Muscle layer of colon (tissue), 2 donors: Measurements from ENCODE around the gene ADCY10.
"Not testable (repeated sequence)": the region's sequence is repeated elsewhere in the genome, so short reads cannot be mapped to it uniquely, and the experiment has no call there.

Experiments
- H3K27ac ChIP-seq: one replicate; pipeline ENCODE4 v1.7.0; 2013; ENCODE audit warnings: low read depth, mild to moderate bottlenecking, low read length, moderate library complexity
- H3K27me3 ChIP-seq, 2 donors: one replicate each; pipeline ENCODE4 v1.7.0; 2013; ENCODE audit warnings: low read length in 2 of 2, mild to moderate bottlenecking in 2 of 2; ENCODE audit not compliant: insufficient read depth in 2 of 2, control insufficient read depth in 1 of 2
- H3K36me3 ChIP-seq: one replicate; pipeline ENCODE4 v1.7.0; 2013; ENCODE audit warnings: mild to moderate bottlenecking, low read length; ENCODE audit not compliant: insufficient read depth
- H3K4me1 ChIP-seq: one replicate; pipeline ENCODE4 v1.7.0; 2013; ENCODE audit warnings: mild to moderate bottlenecking, low read length; ENCODE audit not compliant: insufficient read depth
- H3K4me3 ChIP-seq, 2 donors: one replicate each; pipeline ENCODE4 v1.7.0; 2013; ENCODE audit warnings: low read length in 2 of 2, low read depth in 1 of 2, mild to moderate bottlenecking in 1 of 2, moderate library complexity in 1 of 2
- H3K9ac ChIP-seq: one replicate; pipeline ENCODE4 v1.7.0; 2013; ENCODE audit warnings: low read length
- H3K9me3 ChIP-seq: one replicate; pipeline ENCODE4 v1.7.0; 2013; ENCODE audit warnings: mild to moderate bottlenecking, low read length
- donor health status: abdominal sarcoma.
- donor health status: Adenocarcinoma of cecum.

Gene ADCY10

DNA sequence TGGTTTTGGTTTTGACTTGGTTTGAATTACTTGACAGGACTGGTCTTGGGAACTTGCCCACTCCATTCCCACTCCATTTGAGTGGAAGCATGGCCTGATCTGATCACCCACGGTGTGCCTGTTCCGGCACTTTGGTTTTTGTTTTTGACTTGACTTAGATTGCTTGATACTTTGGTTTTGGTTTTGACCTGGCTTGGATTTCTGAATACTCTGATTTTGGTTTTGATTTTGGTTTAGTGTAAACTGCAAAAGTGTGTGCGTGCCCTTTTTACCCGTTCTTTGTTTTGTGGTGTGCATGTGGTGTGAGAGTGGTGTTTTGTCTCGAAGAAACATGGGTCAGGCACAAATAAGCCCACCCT, 50.0 kb downstream of the ADCY10 start:
- Histone ChIP-seq H3K36me3 (no peaks in the 10 kb centered on the region), H3K9ac (no peak overlapping the region), H3K4me1 (no peaks in the 10 kb centered on the region), H3K27ac (no peak overlapping the region), H3K9me3 (no peaks in the 10 kb centered on the region), H3K27me3 (no peaks in the 10 kb centered on the region), H3K4me3 (no peak overlapping the region)

DNA sequence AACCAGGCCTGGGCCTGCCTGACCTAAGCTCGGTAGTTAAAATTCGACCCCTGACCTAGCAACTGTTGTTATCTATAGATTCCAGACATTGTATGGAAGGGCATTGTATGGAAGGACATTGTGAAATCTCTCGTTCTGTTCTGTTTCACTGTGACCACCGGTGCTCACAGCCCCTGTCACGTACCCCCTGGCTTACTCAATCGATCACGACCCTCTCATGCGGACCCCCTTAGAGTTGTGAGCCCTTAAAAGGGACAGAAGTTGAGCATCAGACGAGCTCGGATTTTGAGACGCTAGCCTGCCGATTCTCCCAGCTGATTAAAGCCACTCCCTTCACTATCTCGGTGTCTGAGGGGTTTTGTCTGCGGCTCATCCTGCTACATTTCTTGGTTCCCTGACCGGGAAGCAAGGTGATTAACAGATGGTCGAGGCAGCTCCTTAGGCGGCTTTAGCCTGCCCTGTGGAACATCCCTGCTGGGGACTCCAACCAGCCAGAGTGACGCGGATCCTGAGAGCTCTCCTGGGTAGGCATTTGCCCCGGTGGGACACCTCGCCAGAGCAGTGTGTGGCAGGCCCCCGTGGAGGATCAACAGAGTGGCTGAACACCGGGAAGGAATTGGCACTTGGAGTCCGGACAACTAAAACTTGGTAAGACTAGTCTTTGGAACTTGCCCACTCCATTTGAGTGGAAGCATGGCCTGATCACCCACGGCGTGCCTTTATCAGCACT, 50.6 kb downstream of the ADCY10 start:
- H3K9me3 ChIP-seq, H3K27me3 ChIP-seq, H3K4me3 ChIP-seq: not testable (repeated sequence)

DNA sequence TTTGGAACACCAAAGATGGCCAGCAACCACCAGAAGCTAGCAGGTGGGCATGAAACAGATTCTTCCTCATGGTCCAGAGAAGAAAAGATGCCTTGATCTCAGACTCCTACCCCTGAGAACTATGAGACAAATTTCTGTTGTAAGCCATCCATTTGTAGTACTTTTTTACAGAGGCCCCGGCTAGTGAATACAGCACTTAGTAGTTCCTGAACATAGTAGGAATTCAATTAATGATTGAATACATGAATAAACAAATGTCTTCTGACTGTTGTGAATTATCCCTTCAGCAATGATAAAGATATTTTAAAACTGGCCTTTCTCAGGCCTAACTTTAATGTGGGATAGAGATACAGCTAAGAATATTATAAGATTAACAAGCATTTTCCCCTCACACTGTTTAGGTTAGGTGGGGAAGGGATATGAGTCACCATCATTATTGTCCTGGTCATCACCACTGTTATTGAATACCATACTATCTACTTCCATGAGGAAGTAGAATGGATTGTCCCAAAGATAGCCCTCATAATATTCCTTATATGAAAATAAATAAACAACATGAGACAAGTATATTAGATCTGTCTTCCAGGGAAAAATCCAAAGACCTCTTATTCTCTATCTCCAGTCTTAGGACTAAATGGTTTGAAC, 51.4 kb downstream of the ADCY10 start:
- no peaks in the 10 kb centered on the region for H3K9me3 ChIP-seq
- no peaks in the 10 kb centered on the region for H3K36me3 ChIP-seq
- H3K27me3 ChIP-seq = no peaks in the 10 kb centered on the region
- no peak overlapping the region for H3K27ac ChIP-seq
- H3K9ac ChIP-seq = no peak overlapping the region
- H3K4me3 ChIP-seq = no peak overlapping the region
- no peaks in the 10 kb centered on the region for H3K4me1 ChIP-seq

More for the DNA sequence above, 50.6 kb downstream of the ADCY10 start:
- H3K9ac ChIP-seq, H3K4me1 ChIP-seq, H3K27ac ChIP-seq, H3K36me3 ChIP-seq: not testable (repeated sequence)

DNA sequence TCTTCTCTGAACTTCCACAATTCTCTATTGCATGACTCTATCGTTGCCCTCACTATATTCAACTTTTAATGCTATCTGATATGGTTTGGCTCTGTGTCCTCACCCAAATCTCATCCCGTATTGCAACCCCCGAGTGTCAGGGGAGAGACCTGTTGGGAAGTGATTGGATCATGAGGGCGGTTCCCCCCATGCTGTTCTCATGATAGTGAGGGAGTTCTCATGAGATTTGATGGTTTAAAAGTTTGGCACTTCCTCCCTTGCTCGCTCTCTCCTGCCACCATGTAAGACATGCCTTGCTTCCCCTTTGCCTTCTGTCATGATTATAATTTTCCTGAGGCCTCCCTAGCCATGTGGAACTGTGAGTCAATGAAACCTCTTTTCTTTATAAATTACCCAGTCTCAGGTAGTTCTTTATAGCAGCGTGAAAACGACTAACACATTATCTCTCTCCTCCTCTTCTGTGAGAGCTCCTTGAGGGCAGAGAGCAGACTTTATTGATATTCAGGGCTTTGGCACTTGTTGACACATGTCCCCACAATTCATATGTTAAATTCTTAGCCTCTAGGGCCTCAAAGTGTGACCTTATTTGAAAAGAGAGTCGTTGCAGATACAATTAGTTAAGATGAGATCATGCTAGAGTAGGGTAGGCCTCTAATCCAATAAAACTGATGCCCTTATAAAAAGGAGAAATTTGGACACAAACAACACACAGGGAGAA, 52.1 kb downstream of the ADCY10 start:
- Histone ChIP-seq H3K27ac (no peak overlapping the region), H3K9ac (no peak overlapping the region), H3K9me3 (no peaks in the 10 kb centered on the region), H3K4me3 (no peak overlapping the region), H3K36me3 (no peaks in the 10 kb centered on the region), H3K27me3 (no peaks in the 10 kb centered on the region), H3K4me1 (no peaks in the 10 kb centered on the region)

DNA sequence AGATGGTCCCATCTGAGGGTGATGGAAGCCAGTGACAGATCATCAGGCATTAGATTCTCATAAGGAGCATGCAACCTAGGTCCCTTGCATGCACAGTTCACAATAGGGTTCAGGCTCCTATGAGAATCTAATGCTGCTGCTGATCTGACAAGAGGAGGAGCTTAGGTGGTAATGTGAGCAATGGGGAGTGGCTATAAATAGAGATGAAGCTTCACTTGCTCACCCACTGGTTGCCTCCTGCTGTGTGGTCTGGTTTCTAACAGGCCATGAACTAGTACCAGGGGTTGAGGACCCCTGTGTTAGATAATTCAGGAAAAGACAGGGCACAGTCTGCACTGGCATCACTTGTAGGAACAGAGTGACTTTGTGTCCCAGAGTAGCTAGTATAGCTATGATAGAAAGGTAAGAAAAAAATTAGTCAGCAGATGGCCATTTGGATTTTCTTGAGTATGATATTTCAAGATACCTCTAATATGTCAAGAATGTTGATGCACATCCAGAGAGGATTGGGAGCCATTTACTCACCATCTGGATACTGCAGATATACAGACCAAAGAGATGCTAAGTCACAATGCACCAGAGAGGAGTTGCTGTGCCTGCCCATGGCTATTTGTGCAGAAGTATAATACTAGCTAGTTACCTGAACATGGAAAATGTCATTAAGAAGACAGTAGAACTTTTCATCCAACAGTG, 53.6 kb downstream of the ADCY10 start:
- Histone ChIP-seq H3K27ac (no peak overlapping the region), H3K4me3 (no peak overlapping the region), H3K9me3 (no peaks in the 10 kb centered on the region), H3K36me3 (no peaks in the 10 kb centered on the region), H3K9ac (no peak overlapping the region), H3K4me1 (no peaks in the 10 kb centered on the region), H3K27me3 (no peaks in the 10 kb centered on the region)

DNA sequence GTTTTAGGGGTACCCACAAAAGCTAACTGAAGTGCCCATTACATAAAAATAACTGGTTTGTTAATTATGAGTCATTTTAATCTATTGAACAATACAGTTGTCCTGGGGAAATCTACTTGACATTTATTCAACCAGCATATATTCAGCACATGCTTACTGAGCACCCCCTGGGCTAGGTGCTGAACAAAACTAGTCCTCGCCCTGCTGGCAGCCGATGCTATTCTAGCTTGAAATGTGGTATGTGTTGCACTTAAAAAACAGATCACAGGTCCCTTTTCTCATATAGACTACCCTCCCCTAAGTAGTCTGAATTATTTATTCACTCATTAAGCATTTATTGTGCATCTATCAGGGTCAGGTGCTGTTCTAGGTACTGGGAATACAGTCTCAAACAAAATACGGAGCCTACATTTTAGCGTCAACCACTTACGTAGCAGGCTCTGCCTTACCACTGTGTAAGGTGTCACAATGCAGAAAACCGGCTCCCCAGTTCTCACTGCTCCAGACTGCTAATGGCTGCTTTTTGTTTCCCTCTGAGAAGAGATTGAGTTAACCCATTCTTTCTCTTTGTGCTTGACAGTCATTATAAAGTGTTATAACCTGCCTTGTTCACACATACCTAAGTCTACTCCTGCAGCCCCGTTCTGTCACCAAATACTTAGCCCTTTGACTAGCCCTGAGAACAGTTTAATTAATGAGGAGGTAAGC, 57.1 kb downstream of the ADCY10 start:
- Histone ChIP-seq H3K9ac (no peak overlapping the region), H3K9me3 (no peaks in the 10 kb centered on the region)

DNA sequence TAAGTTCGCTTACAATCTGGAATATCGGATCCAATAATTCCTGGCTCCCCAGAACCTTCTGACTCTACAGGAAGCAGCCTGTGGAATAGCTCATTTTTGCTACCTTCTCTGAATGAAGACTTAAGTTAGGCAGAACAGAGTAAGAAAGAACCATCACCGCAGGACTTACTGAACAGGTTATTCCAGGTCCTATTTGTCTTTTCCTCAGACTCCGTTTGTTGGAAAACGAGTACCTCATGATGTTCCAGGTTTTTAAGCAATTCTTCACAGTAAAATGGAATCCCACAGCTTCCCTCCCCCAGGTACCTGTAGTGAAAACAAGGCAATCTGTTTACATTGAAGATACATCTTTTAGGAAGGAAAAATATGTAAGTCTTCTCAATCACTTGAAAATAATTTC, 59.8 kb downstream of the ADCY10 start:
- no peaks in the 10 kb centered on the region for H3K36me3 ChIP-seq
- H3K4me3 ChIP-seq = no peak overlapping the region
- no peak overlapping the region for H3K27ac ChIP-seq
- no peaks in the 10 kb centered on the region for H3K9me3 ChIP-seq
- H3K27me3 ChIP-seq = no peaks in the 10 kb centered on the region
- H3K4me1 ChIP-seq = no peaks in the 10 kb centered on the region
- H3K9ac ChIP-seq = no peak overlapping the region

More for the DNA sequence above, 57.1 kb downstream of the ADCY10 start:
- Histone ChIP-seq H3K4me1 (no peaks in the 10 kb centered on the region), H3K4me3 (no peak overlapping the region), H3K27me3 (no peaks in the 10 kb centered on the region), H3K36me3 (no peaks in the 10 kb centered on the region), H3K27ac (no peak overlapping the region)

DNA sequence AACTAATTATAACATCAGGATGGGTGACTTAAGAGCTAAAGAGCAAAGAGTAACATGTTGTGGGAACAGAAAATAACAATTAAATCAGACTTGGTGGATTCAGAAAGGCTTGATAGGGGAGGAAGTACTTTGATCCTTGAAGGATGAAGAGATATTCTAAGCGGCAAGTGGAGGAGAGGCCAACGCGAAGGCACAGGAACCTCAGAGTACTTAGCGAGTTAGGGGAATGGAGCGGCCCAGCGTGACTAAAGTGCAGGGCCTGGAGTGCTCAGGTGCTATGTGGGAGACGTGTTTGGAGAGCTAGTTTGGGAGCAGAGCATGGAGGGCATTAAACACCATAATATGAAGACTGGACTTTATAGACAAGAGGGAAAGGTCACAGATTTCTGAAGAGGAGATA, 64.3 kb downstream of the ADCY10 start:
- Histone ChIP-seq H3K36me3 (no peaks in the 10 kb centered on the region), H3K27ac (no peak overlapping the region), H3K27me3 (no peaks in the 10 kb centered on the region), H3K4me3 (no peak overlapping the region), H3K9me3 (no peaks in the 10 kb centered on the region), H3K9ac (no peak overlapping the region), H3K4me1 (no peaks in the 10 kb centered on the region)

DNA sequence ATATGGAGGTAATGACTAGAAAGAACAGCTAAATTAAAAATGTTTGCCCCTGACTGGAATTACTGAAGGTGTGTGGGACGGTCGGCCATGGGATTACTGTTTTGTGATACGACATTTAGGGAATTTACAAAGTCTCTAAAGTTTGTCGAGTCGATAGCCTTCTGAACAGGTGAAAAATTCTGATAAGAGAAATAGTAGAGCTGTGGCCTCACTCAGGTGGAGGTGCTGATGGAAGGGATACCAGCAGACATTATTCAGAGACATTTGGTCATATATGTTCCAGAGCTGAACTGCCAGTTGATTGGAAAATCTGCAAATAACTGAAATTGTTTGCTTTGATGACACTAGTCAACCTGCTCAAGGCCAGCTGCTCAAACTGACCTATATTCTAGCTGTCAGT, 71.1 kb downstream of the ADCY10 start:
- no peak overlapping the region for H3K27ac ChIP-seq
- H3K4me3 ChIP-seq = no peak overlapping the region
- H3K27me3 ChIP-seq = no peaks in the 10 kb centered on the region
- H3K9me3 ChIP-seq = no peaks in the 10 kb centered on the region
- H3K4me1 ChIP-seq = no peaks in the 10 kb centered on the region
- no peak overlapping the region for H3K9ac ChIP-seq
- no peaks in the 10 kb centered on the region for H3K36me3 ChIP-seq

DNA sequence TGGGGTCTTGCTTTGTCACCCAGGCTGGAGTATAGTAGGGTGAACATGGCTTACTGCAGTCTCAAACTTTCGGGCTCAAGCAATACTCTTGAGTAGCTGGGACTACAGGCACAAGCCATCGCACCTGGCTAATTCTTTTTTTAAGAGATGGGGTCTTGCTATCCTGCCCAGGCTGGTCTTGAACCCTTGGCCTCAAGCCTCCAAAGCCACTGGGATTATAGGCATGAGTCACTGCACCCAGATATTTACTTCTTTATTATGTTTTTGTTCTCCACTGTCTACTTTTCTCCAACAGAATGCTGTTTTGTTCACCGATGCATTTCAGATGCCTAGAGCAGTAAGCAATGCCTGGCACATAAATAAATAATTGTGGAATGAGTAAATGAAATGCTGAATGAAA, 72.4 kb downstream of the ADCY10 start:
- H3K4me1 ChIP-seq = no peaks in the 10 kb centered on the region
- H3K9me3 ChIP-seq = no peaks in the 10 kb centered on the region
- H3K36me3 ChIP-seq = no peaks in the 10 kb centered on the region
- H3K9ac ChIP-seq = no peak overlapping the region
- no peak overlapping the region for H3K27ac ChIP-seq
- H3K4me3 ChIP-seq = no peak overlapping the region
- no peaks in the 10 kb centered on the region for H3K27me3 ChIP-seq

DNA sequence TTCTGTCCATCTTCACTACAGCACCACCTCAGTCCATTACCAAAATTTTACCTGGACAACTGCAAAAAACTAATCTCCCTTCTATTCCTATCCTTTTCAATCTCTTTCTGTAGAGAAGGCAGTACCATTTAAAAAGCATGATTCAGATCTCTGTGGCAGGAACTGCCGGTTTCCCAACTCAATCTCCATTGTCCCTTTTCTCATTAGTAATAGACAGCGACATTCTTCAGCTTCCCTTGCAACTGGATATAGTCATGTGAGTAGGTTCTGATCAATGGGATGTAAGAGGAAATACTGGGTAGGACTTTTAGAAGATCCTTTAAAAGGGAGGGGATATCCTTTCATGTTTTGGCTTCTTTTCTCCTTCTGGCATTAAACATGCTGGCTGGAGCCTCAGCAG, 74.9 kb downstream of the ADCY10 start:
- Histone ChIP-seq H3K27me3 (no peaks in the 10 kb centered on the region), H3K9ac (no peak overlapping the region), H3K4me1 (no peaks in the 10 kb centered on the region), H3K27ac (no peak overlapping the region), H3K36me3 (no peaks in the 10 kb centered on the region), H3K9me3 (no peaks in the 10 kb centered on the region), H3K4me3 (no peak overlapping the region)
